ENCODE results near the gene FAM149A.

Gene FAM149A

DNA sequence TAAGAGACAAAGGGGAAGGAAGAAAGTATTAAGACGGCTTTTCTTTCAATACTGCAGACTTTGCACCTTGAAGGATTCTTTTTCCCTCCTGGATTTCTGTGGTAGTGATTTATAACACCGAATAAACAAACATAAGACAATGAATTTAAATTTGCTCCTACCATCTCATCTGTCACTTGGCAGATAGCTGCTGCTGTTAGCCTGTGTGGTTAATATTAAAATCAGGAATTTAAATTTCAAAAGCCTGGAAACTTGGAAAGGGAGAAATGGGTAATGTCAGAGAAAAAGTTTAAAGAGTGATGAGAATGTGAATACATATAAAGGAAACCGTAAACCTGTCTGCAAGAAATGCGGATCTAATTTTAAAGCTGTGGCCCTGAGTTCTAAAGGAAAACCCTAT, 3.4 kb downstream of the FAM149A start:
- Histone ChIP-seq H3K9me3 (ENCODE audit: control insufficient read depth in 1 of 2, low read length in 2 of 2) (no peaks in the 10 kb centered on the region), H3K27me3 (ENCODE audit: low read depth, low read length) (peaks cover 3% of the 10 kb centered on the region), H3K36me3 (ENCODE audit: control insufficient read depth in 1 of 2, insufficient read depth in 2 of 2, low read length in 2 of 2) (no peaks in the 10 kb centered on the region), H3K27ac (ENCODE audit: low read length) (no peak overlapping the region), H3K4me1 (ENCODE audit: control insufficient read depth in 1 of 2, insufficient read depth in 2 of 2, low read length in 2 of 2) (peaks cover 0 to 7% of the 10 kb centered on the region in 2 donors), H3K4me3 (ENCODE audit: low read depth in 1 of 2, low read length in 2 of 2) (no peak overlapping the region)

DNA sequence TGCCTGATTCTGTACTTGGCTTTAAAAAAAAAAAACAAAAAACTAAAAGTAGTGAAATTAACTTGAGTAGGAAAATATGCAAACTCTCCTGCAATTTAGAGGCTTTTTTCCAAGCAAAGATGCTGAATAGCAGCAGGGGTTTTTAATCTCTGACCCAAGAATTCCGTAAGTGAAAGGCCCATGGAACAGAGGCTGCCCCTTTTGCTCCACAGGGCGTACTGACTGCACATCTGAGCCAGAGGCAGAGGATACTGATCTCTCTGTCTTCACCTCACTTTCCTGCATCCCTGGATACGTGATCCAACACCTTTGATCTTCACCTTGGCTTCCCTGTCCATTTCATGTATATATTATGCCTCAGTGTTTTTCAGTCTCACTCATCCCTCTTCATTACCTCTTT, 3.9 kb downstream of the FAM149A start:
- Histone ChIP-seq H3K36me3 (ENCODE audit: control insufficient read depth in 1 of 2, insufficient read depth in 2 of 2, low read length in 2 of 2) (no peaks in the 10 kb centered on the region), H3K4me1 (ENCODE audit: control insufficient read depth in 1 of 2, insufficient read depth in 2 of 2, low read length in 2 of 2) (peaks cover 0 to 7% of the 10 kb centered on the region in 2 donors), H3K27ac (ENCODE audit: low read length) (no peak overlapping the region), H3K9me3 (ENCODE audit: control insufficient read depth in 1 of 2, low read length in 2 of 2) (no peaks in the 10 kb centered on the region), H3K27me3 (ENCODE audit: low read depth, low read length) (peaks cover 3% of the 10 kb centered on the region), H3K4me3 (ENCODE audit: low read depth in 1 of 2, low read length in 2 of 2) (no peak overlapping the region)

GRCh38 chr4:186109245-186109644, 4.7 kb downstream of the FAM149A start:
- Histone ChIP-seq H3K36me3 (ENCODE audit: control insufficient read depth in 1 of 2, insufficient read depth in 2 of 2, low read length in 2 of 2) (no peaks in the 10 kb centered on the region), H3K4me3 (ENCODE audit: low read depth in 1 of 2, low read length in 2 of 2) (no peak overlapping the region)

DNA sequence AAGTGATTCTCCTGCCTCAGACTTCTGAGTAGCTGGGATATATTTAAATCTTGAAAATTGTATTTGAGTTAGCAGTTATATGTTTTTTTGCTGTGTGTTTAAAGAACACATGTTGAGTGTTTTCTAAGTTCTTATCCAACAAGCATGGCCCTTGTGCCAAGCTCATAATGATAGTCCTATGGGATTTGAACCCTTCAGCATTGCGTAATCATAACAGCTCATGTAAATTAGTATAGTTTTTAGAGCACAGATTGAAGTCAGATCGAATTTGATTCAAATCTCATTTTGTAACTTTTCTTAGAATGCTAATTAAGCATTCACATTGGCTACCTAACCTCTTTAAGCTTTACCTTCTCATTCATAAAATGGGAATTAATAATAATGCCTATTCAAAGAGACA, 12.2 kb downstream of the FAM149A start:
- no peaks in the 10 kb centered on the region for H3K36me3 ChIP-seq (ENCODE audit: control insufficient read depth in 1 of 2, insufficient read depth in 2 of 2, low read length in 2 of 2)
- H3K27me3 ChIP-seq (ENCODE audit: low read depth, low read length), result no peaks in the 10 kb centered on the region
- H3K4me1 ChIP-seq (ENCODE audit: control insufficient read depth in 1 of 2, insufficient read depth in 2 of 2, low read length in 2 of 2), result no peaks in the 10 kb centered on the region
- H3K4me3 ChIP-seq (ENCODE audit: low read depth in 1 of 2, low read length in 2 of 2), result no peak overlapping the region
- no peaks in the 10 kb centered on the region for H3K9me3 ChIP-seq (ENCODE audit: control insufficient read depth in 1 of 2, low read length in 2 of 2)
- no peak overlapping the region for H3K27ac ChIP-seq (ENCODE audit: low read length)

More at GRCh38 chr4:186109245-186109644, 4.7 kb downstream of the FAM149A start:
- Histone ChIP-seq H3K9me3 (ENCODE audit: control insufficient read depth in 1 of 2, low read length in 2 of 2) (no peaks in the 10 kb centered on the region), H3K27ac (ENCODE audit: low read length) (no peak overlapping the region), H3K27me3 (ENCODE audit: low read depth, low read length) (no peaks in the 10 kb centered on the region), H3K4me1 (ENCODE audit: control insufficient read depth in 1 of 2, insufficient read depth in 2 of 2, low read length in 2 of 2) (peaks cover 0 to 7% of the 10 kb centered on the region in 2 donors)

- no peak overlapping the region for H3K27ac ChIP-seq (ENCODE audit: low read length)
- no peaks in the 10 kb centered on the region for H3K27me3 ChIP-seq (ENCODE audit: low read depth, low read length)
- no peak overlapping the region for H3K4me3 ChIP-seq (ENCODE audit: low read depth in 1 of 2, low read length in 2 of 2)
- no peaks in the 10 kb centered on the region for H3K36me3 ChIP-seq (ENCODE audit: control insufficient read depth in 1 of 2, insufficient read depth in 2 of 2, low read length in 2 of 2)
- H3K9me3 ChIP-seq (ENCODE audit: control insufficient read depth in 1 of 2, low read length in 2 of 2), result no peaks in the 10 kb centered on the region
- H3K4me1 ChIP-seq (ENCODE audit: control insufficient read depth in 1 of 2, insufficient read depth in 2 of 2, low read length in 2 of 2), result no peaks in the 10 kb centered on the region
Observed at GRCh38 chr4:186118582-186118981, 14.1 kb downstream of the FAM149A start.

DNA sequence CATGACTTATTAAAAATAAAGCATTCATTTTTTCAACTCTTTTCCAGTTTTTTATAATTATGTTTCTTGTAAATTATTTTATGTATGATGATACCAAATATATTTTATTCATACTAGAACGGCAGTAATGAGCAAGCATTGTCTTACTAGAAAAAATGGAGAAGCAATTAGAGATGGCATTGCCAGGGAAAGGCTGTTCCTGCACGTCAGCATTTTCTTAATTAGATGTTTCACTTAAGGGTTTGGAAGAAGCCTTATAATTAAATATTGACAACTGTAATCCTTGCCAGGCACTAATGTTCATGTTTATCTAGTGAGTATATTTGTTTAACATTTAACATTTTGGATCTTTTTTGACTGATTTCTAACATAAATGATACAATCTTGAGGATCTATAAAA, 16.6 kb downstream of the FAM149A start:
- no peaks in the 10 kb centered on the region for H3K27me3 ChIP-seq (ENCODE audit: low read depth, low read length)
- H3K36me3 ChIP-seq (ENCODE audit: control insufficient read depth in 1 of 2, insufficient read depth in 2 of 2, low read length in 2 of 2), result no peaks in the 10 kb centered on the region
- H3K4me1 ChIP-seq (ENCODE audit: control insufficient read depth in 1 of 2, insufficient read depth in 2 of 2, low read length in 2 of 2), result no peaks in the 10 kb centered on the region
- no peaks in the 10 kb centered on the region for H3K9me3 ChIP-seq (ENCODE audit: control insufficient read depth in 1 of 2, low read length in 2 of 2)
- no peak overlapping the region for H3K27ac ChIP-seq (ENCODE audit: low read length)
- no peak overlapping the region for H3K4me3 ChIP-seq (ENCODE audit: low read depth in 1 of 2, low read length in 2 of 2)

DNA sequence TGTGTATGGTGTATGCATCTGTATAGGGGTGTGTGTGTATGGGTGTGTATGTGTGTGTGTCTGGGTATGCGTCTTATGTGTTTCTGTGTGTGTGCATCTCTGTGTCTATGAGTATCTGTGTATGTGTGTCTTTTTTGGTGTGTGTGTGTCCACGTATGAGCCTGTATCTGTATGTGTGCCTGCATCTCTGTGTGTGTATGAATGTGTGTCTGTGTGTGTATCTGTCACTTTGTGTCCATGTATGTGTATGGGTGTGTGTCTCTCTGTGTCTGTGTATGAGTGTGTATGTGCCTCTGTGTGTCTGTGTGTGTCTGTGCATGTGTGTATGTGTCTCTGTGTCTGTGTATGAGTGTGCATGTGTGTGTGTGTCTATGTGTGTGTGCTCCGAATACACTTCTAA, 24.3 kb downstream of the FAM149A start:
- H3K4me1 ChIP-seq (ENCODE audit: control insufficient read depth in 1 of 2, insufficient read depth in 2 of 2, low read length in 2 of 2), result peaks cover 0 to 7% of the 10 kb centered on the region in 2 donors
- H3K9me3 ChIP-seq (ENCODE audit: control insufficient read depth in 1 of 2, low read length in 2 of 2), result no peaks in the 10 kb centered on the region
- no peaks in the 10 kb centered on the region for H3K27me3 ChIP-seq (ENCODE audit: low read depth, low read length)
- H3K27ac ChIP-seq (ENCODE audit: low read length), result no peak overlapping the region
- H3K4me3 ChIP-seq (ENCODE audit: low read depth in 1 of 2, low read length in 2 of 2), result no peak overlapping the region
- no peaks in the 10 kb centered on the region for H3K36me3 ChIP-seq (ENCODE audit: control insufficient read depth in 1 of 2, insufficient read depth in 2 of 2, low read length in 2 of 2)

DNA sequence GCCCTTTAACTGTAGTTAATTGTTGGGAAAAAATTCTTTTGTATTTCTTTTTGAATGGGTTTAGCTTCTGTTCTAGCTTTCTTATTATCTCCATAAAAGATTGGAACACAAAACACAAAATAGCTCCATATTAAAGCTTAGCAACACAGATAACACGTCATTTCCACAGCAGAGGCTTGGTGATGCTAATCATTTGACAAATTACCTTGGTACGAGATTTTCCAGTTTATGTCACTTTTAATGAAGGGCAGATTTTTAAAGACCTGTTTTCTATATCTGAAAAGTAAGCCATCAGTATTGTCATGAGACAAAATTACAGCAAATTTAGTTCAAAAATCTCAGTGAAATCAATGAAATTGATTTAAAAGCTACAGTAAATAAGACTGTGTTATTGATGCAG, 27.4 kb downstream of the FAM149A start:
- Histone ChIP-seq H3K4me1 (ENCODE audit: control insufficient read depth in 1 of 2, insufficient read depth in 2 of 2, low read length in 2 of 2) (peaks cover 0 to 7% of the 10 kb centered on the region in 2 donors), H3K9me3 (ENCODE audit: control insufficient read depth in 1 of 2, low read length in 2 of 2) (no peaks in the 10 kb centered on the region), H3K27ac (ENCODE audit: low read length) (no peak overlapping the region), H3K27me3 (ENCODE audit: low read depth, low read length) (no peaks in the 10 kb centered on the region), H3K36me3 (ENCODE audit: control insufficient read depth in 1 of 2, insufficient read depth in 2 of 2, low read length in 2 of 2) (no peaks in the 10 kb centered on the region), H3K4me3 (ENCODE audit: low read depth in 1 of 2, low read length in 2 of 2) (no peak overlapping the region)

DNA sequence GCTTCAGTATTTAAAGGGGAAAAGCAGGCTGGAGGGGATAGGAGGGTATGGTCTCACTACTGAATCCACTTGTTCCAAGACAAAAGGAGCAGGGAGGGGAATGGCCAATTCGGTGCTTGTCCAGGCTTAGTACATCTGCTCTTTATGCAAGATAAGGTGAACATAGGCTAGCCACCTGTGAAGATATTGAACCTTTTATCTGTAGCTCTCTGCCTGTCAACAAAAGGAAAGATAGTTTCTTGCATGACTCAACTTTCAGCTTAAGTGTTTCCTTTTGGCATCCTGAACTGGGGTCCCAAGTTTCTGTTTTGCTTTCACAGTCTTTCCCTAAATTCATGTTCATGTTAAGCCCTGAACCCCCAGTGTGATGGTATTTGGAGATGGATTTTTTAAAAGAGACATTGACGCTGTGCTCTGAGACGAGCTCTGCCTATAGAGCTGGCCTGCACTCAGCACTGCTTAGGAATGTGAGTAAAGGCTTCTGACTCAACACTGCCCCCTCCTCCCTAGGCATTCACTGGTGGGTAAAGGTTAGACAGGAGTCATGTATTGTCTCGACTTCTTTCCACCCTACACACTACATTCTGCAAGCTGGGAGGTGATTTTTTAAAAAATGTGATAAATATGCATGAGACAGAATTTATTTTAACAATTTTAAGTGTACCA, 28.2 kb downstream of the FAM149A start:
- Histone ChIP-seq H3K9me3 (ENCODE audit: control insufficient read depth in 1 of 2, low read length in 2 of 2) (no peaks in the 10 kb centered on the region), H3K4me1 (ENCODE audit: control insufficient read depth in 1 of 2, insufficient read depth in 2 of 2, low read length in 2 of 2) (peaks cover 0 to 7% of the 10 kb centered on the region in 2 donors), H3K27ac (ENCODE audit: low read length) (no peak overlapping the region), H3K36me3 (ENCODE audit: control insufficient read depth in 1 of 2, insufficient read depth in 2 of 2, low read length in 2 of 2) (no peaks in the 10 kb centered on the region), H3K27me3 (ENCODE audit: low read depth, low read length) (no peaks in the 10 kb centered on the region), H3K4me3 (ENCODE audit: low read depth in 1 of 2, low read length in 2 of 2) (no peak overlapping the region)

- H3K27me3 ChIP-seq (ENCODE audit: low read depth, low read length), result no peaks in the 10 kb centered on the region
- no peaks in the 10 kb centered on the region for H3K36me3 ChIP-seq (ENCODE audit: control insufficient read depth in 1 of 2, insufficient read depth in 2 of 2, low read length in 2 of 2)
- peaks cover 0 to 7% of the 10 kb centered on the region in 2 donors for H3K4me1 ChIP-seq (ENCODE audit: control insufficient read depth in 1 of 2, insufficient read depth in 2 of 2, low read length in 2 of 2)
- no peaks in the 10 kb centered on the region for H3K9me3 ChIP-seq (ENCODE audit: control insufficient read depth in 1 of 2, low read length in 2 of 2)
- no peak overlapping the region for H3K27ac ChIP-seq (ENCODE audit: low read length)
- H3K4me3 ChIP-seq (ENCODE audit: low read depth in 1 of 2, low read length in 2 of 2), result no peak overlapping the region
Observed at GRCh38 chr4:186134257-186134656, 29.8 kb downstream of the FAM149A start.

- H3K27ac ChIP-seq (ENCODE audit: low read length), result no peak overlapping the region
Observed at GRCh38 chr4:186134861-186135260, 30.4 kb downstream of the FAM149A start.

GRCh38 chr4:186137196-186137794, 32.8 kb downstream of the FAM149A start:
- peak overlapping the region; percentile 29 to 54 for H3K4me3 ChIP-seq (ENCODE audit: low read depth in 1 of 2, low read length in 2 of 2)
- peaks cover 0 to 4% of the 10 kb centered on the region in 2 donors for H3K4me1 ChIP-seq (ENCODE audit: control insufficient read depth in 1 of 2, insufficient read depth in 2 of 2, low read length in 2 of 2)

More at GRCh38 chr4:186134861-186135260, 30.4 kb downstream of the FAM149A start:
- H3K36me3 ChIP-seq (ENCODE audit: control insufficient read depth in 1 of 2, insufficient read depth in 2 of 2, low read length in 2 of 2), result no peaks in the 10 kb centered on the region
- no peaks in the 10 kb centered on the region for H3K9me3 ChIP-seq (ENCODE audit: control insufficient read depth in 1 of 2, low read length in 2 of 2)
- H3K27me3 ChIP-seq (ENCODE audit: low read depth, low read length), result no peaks in the 10 kb centered on the region
- peaks cover 0 to 7% of the 10 kb centered on the region in 2 donors for H3K4me1 ChIP-seq (ENCODE audit: control insufficient read depth in 1 of 2, insufficient read depth in 2 of 2, low read length in 2 of 2)
- H3K4me3 ChIP-seq (ENCODE audit: low read depth in 1 of 2, low read length in 2 of 2), result no peak overlapping the region

More at GRCh38 chr4:186137196-186137794, 32.8 kb downstream of the FAM149A start:
- Histone ChIP-seq H3K9me3 (ENCODE audit: control insufficient read depth in 1 of 2, low read length in 2 of 2) (no peaks in the 10 kb centered on the region), H3K27ac (ENCODE audit: low read length) (no peak overlapping the region), H3K36me3 (ENCODE audit: control insufficient read depth in 1 of 2, insufficient read depth in 2 of 2, low read length in 2 of 2) (no peaks in the 10 kb centered on the region), H3K27me3 (ENCODE audit: low read depth, low read length) (no peaks in the 10 kb centered on the region)

All from muscle layer of duodenum (tissue), 2 donors.